Neural cell (in vitro differentiated cells): ENCODE results near the gene ZMYND10.

Experiments
- CTCF ChIP-seq: fragments of 450-650 bp; IDR thresholded peaks from 2 replicates; pipeline ENCODE4 v1.5.1; 2014; ENCODE audit warnings: antibody characterized with exemption, mild to moderate bottlenecking, moderate library complexity; ENCODE audit not compliant: poor library complexity, severe bottlenecking
- EP300 ChIP-seq: fragments of 450-650 bp; conservative IDR thresholded peaks from 2 replicates; pipeline ENCODE4 v1.6.1; 2014; ENCODE audit warnings: antibody characterized with exemption, mild to moderate bottlenecking, moderate library complexity; ENCODE audit not compliant: poor library complexity, severe bottlenecking
- EZH2 ChIP-seq: fragments of 200-600, 300-800 bp; shearing (Covaris generic), sonication (generic); IDR thresholded peaks from 2 replicates; pipeline ENCODE4 v1.6.1; 2014; ENCODE audit warnings: antibody characterized with exemption, low read length, borderline replicate concordance, mild to moderate bottlenecking; ENCODE audit not compliant: insufficient read depth, poor library complexity, severe bottlenecking
- MXI1 ChIP-seq: fragments of 450-650 bp; conservative IDR thresholded peaks from 2 replicates; pipeline ENCODE4 v1.6.1; 2014; ENCODE audit warnings: antibody characterized with exemption, mild to moderate bottlenecking; ENCODE audit not compliant: poor library complexity, severe bottlenecking
- POLR2AphosphoS5 ChIP-seq: IDR thresholded peaks from 2 replicates; pipeline ENCODE4 v1.6.1; 2012
- RAD21 ChIP-seq: fragments of 450-650 bp; conservative IDR thresholded peaks from 2 replicates; pipeline ENCODE4 v1.6.1; 2014; ENCODE audit warnings: antibody characterized with exemption, mild to moderate bottlenecking, moderate library complexity
- REST ChIP-seq: IDR thresholded peaks from 2 replicates; pipeline ENCODE4 v1.6.1; 2012; ENCODE audit warnings: borderline replicate concordance
- SMC3 ChIP-seq: fragments of 450-650 bp; conservative IDR thresholded peaks from 2 replicates; pipeline ENCODE4 v1.6.1; 2014; ENCODE audit warnings: antibody characterized with exemption, mild to moderate bottlenecking, moderate library complexity; ENCODE audit not compliant: poor library complexity
- TAF1 ChIP-seq: IDR thresholded peaks from 2 replicates; pipeline ENCODE4 v1.6.1; 2012; ENCODE audit warnings: low read depth

- TF ChIP-seq EP300 (no peak), CTCF (no peak), EZH2 (no peak), POLR2AphosphoS5 (no peak), REST (no peak), MXI1 (no peak), TAF1 (no peak), RAD21 (no peak), SMC3 (no peak)
Observed at GRCh38 chr3:50357481-50357880, 11.9 kb upstream of the ZMYND10 start.
